Measurements from ENCODE around the gene MTHFR.

MTHFR gene

GRCh38 chr1:11826946-11827345 is 21.2 kb upstream of the MTHFR start:
- H3K79me2 ChIP-seq (ENCODE audit: control insufficient read depth, insufficient read depth, low read length, poor library complexity): no peaks in the 10 kb centered on the region
- no CpG with 5 or more reads among the region's 9 CpGs for WGBS (ENCODE audit: extremely low coverage, insufficient coverage, insufficient read length)
- no peak overlapping the region for H3K4me3 ChIP-seq (ENCODE audit: low read depth, low read length)
- no peak overlapping the region for H3K14ac ChIP-seq (ENCODE audit: low read length)
- DNase-seq: no peak
- no peak overlapping the region for H3K27ac ChIP-seq (ENCODE audit: low read depth, low read length)
- H4K91ac ChIP-seq (ENCODE audit: low read depth, low read length): no peak overlapping the region
- peaks cover 65 to 77% of the 10 kb centered on the region in 2 experiments for H3K36me3 ChIP-seq (ENCODE audit: control insufficient read depth in 1 of 2, insufficient read depth in 2 of 2, low read length in 2 of 2)
- no peak overlapping the region for H2BK12ac ChIP-seq (ENCODE audit: low read length)
- H2BK120ac ChIP-seq (ENCODE audit: insufficient read depth, low read length, poor library complexity): no peak overlapping the region
- H2AFZ ChIP-seq (ENCODE audit: insufficient read depth, low read length, poor library complexity): no peak overlapping the region
- no peak overlapping the region for H2BK5ac ChIP-seq (ENCODE audit: low read depth, low read length, poor library complexity)
- no peak overlapping the region for H4K8ac ChIP-seq (ENCODE audit: low read depth, low read length)
- no peak overlapping the region for H3K23ac ChIP-seq (ENCODE audit: low read length)
- H4K12ac ChIP-seq (ENCODE audit: low read depth, low read length): no peak overlapping the region
- H3K18ac ChIP-seq (ENCODE audit: low read length): no peak overlapping the region
- H3K27me3 ChIP-seq (ENCODE audit: insufficient read depth, low read length): no peaks in the 10 kb centered on the region
- no peaks in the 10 kb centered on the region for H3K79me1 ChIP-seq (ENCODE audit: low read length)
- peaks cover 0 to 2% of the 10 kb centered on the region in 2 experiments for H3K4me1 ChIP-seq (ENCODE audit: control insufficient read depth in 1 of 2, insufficient read depth in 2 of 2, low read length in 2 of 2)
- H3K4ac ChIP-seq (ENCODE audit: low read depth, low read length): no peak overlapping the region
- H3K9me3 ChIP-seq (ENCODE audit: insufficient read depth, low read depth, low read length): no peaks in the 10 kb centered on the region
- H3K4me2 ChIP-seq (ENCODE audit: low read length): no peak overlapping the region
- H3K9ac ChIP-seq (ENCODE audit: low read length): no peak overlapping the region
- no peak overlapping the region for H2AK5ac ChIP-seq (ENCODE audit: low read length)

GRCh38 chr1:11825131-11825530 is 19.4 kb upstream of the MTHFR start:
- Histone ChIP-seq H3K36me3 (ENCODE audit: control insufficient read depth in 1 of 2, insufficient read depth in 2 of 2, low read length in 2 of 2) (peaks cover 64 to 71% of the 10 kb centered on the region in 2 experiments), H4K8ac (ENCODE audit: low read depth, low read length) (no peak overlapping the region), H3K4me1 (ENCODE audit: control insufficient read depth in 1 of 2, insufficient read depth in 2 of 2, low read length in 2 of 2) (peaks cover 2% of the 10 kb centered on the region in 2 experiments), H3K27me3 (ENCODE audit: insufficient read depth, low read length) (no peaks in the 10 kb centered on the region), H2BK12ac (ENCODE audit: low read length) (no peak overlapping the region), H2AK5ac (ENCODE audit: low read length) (no peak overlapping the region), H2BK120ac (ENCODE audit: insufficient read depth, low read length, poor library complexity) (no peak overlapping the region), H3K9ac (ENCODE audit: low read length) (no peak overlapping the region), H3K4me3 (ENCODE audit: low read depth, low read length) (no peak overlapping the region), H3K9me3 (ENCODE audit: insufficient read depth, low read depth, low read length) (no peaks in the 10 kb centered on the region), H3K4ac (ENCODE audit: low read depth, low read length) (no peak overlapping the region), H3K23ac (ENCODE audit: low read length) (no peak overlapping the region), H2AFZ (ENCODE audit: insufficient read depth, low read length, poor library complexity) (no peak overlapping the region), H2BK5ac (ENCODE audit: low read depth, low read length, poor library complexity) (no peak overlapping the region), H3K4me2 (ENCODE audit: low read length) (no peak overlapping the region), H3K27ac (ENCODE audit: low read depth, low read length) (no peak overlapping the region), H4K91ac (ENCODE audit: low read depth, low read length) (no peak overlapping the region), H3K79me1 (ENCODE audit: low read length) (no peaks in the 10 kb centered on the region), H3K14ac (ENCODE audit: low read length) (no peak overlapping the region), H4K12ac (ENCODE audit: low read depth, low read length) (no peak overlapping the region), H3K18ac (ENCODE audit: low read length) (no peak overlapping the region), H3K79me2 (ENCODE audit: control insufficient read depth, insufficient read depth, low read length, poor library complexity) (no peaks in the 10 kb centered on the region)
- no CpG with 5 or more reads among the region's 7 CpGs for WGBS (ENCODE audit: extremely low coverage, insufficient coverage, insufficient read length)
- no peak for DNase-seq

GRCh38 chr1:11823366-11824137 is 17.8 kb upstream of the MTHFR start:
- H3K4me3 ChIP-seq (ENCODE audit: low read depth, low read length): no peak overlapping the region
- H2BK5ac ChIP-seq (ENCODE audit: low read depth, low read length, poor library complexity): no peak overlapping the region
- peaks cover 2% of the 10 kb centered on the region in 2 experiments for H3K4me1 ChIP-seq (ENCODE audit: control insufficient read depth in 1 of 2, insufficient read depth in 2 of 2, low read length in 2 of 2)
- no peak for DNase-seq
- H3K9me3 ChIP-seq (ENCODE audit: insufficient read depth, low read depth, low read length): no peaks in the 10 kb centered on the region
- no peak overlapping the region for H2BK120ac ChIP-seq (ENCODE audit: insufficient read depth, low read length, poor library complexity)
- H3K4ac ChIP-seq (ENCODE audit: low read depth, low read length): no peak overlapping the region
- no peak overlapping the region for H3K23ac ChIP-seq (ENCODE audit: low read length)
- H3K36me3 ChIP-seq (ENCODE audit: control insufficient read depth in 1 of 2, insufficient read depth in 2 of 2, low read length in 2 of 2): peaks cover 52 to 61% of the 10 kb centered on the region in 2 experiments
- H3K79me2 ChIP-seq (ENCODE audit: control insufficient read depth, insufficient read depth, low read length, poor library complexity): no peaks in the 10 kb centered on the region
- H2AFZ ChIP-seq (ENCODE audit: insufficient read depth, low read length, poor library complexity): no peak overlapping the region
- H2AK5ac ChIP-seq (ENCODE audit: low read length): no peak overlapping the region
- no peak overlapping the region for H3K14ac ChIP-seq (ENCODE audit: low read length)
- no peaks in the 10 kb centered on the region for H3K79me1 ChIP-seq (ENCODE audit: low read length)
- no CpG with 5 or more reads among the region's 17 CpGs for WGBS (ENCODE audit: extremely low coverage, insufficient coverage, insufficient read length)
- peak overlapping the region; percentile 19 for H3K9ac ChIP-seq (ENCODE audit: low read length)
- no peak overlapping the region for H4K12ac ChIP-seq (ENCODE audit: low read depth, low read length)
- H4K91ac ChIP-seq (ENCODE audit: low read depth, low read length): no peak overlapping the region
- no peak overlapping the region for H3K4me2 ChIP-seq (ENCODE audit: low read length)
- H3K27me3 ChIP-seq (ENCODE audit: insufficient read depth, low read length): no peaks in the 10 kb centered on the region
- no peak overlapping the region for H3K27ac ChIP-seq (ENCODE audit: low read depth, low read length)
- H3K18ac ChIP-seq (ENCODE audit: low read length): no peak overlapping the region
- no peak overlapping the region for H4K8ac ChIP-seq (ENCODE audit: low read depth, low read length)
- H2BK12ac ChIP-seq (ENCODE audit: low read length): no peak overlapping the region

- H3K18ac ChIP-seq (ENCODE audit: low read length): no peak overlapping the region
- peaks cover 42 to 54% of the 10 kb centered on the region in 2 experiments for H3K36me3 ChIP-seq (ENCODE audit: control insufficient read depth in 1 of 2, insufficient read depth in 2 of 2, low read length in 2 of 2)
- H3K23ac ChIP-seq (ENCODE audit: low read length): no peak overlapping the region
- no peaks in the 10 kb centered on the region for H3K79me1 ChIP-seq (ENCODE audit: low read length)
- no peak overlapping the region for H3K14ac ChIP-seq (ENCODE audit: low read length)
- H3K27me3 ChIP-seq (ENCODE audit: insufficient read depth, low read length): no peaks in the 10 kb centered on the region
- H3K4me1 ChIP-seq (ENCODE audit: control insufficient read depth in 1 of 2, insufficient read depth in 2 of 2, low read length in 2 of 2): peaks cover 2% of the 10 kb centered on the region in 2 experiments
- H3K79me2 ChIP-seq (ENCODE audit: control insufficient read depth, insufficient read depth, low read length, poor library complexity): no peaks in the 10 kb centered on the region
- no peak overlapping the region for H3K27ac ChIP-seq (ENCODE audit: low read depth, low read length)
- no peak overlapping the region for H3K9ac ChIP-seq (ENCODE audit: low read length)
- no peak overlapping the region for H4K8ac ChIP-seq (ENCODE audit: low read depth, low read length)
- no peak overlapping the region for H3K4me2 ChIP-seq (ENCODE audit: low read length)
- H2BK12ac ChIP-seq (ENCODE audit: low read length): no peak overlapping the region
- no peak overlapping the region for H3K4ac ChIP-seq (ENCODE audit: low read depth, low read length)
- H4K12ac ChIP-seq (ENCODE audit: low read depth, low read length): no peak overlapping the region
- no peak overlapping the region for H3K4me3 ChIP-seq (ENCODE audit: low read depth, low read length)
- DNase-seq: peak; percentile 69 to 87
- H3K9me3 ChIP-seq (ENCODE audit: insufficient read depth, low read depth, low read length): no peaks in the 10 kb centered on the region
- H2BK120ac ChIP-seq (ENCODE audit: insufficient read depth, low read length, poor library complexity): no peak overlapping the region
- WGBS (ENCODE audit: extremely low coverage, insufficient coverage, insufficient read length): no CpG with 5 or more reads among the region's 3 CpGs
- H2AK5ac ChIP-seq (ENCODE audit: low read length): no peak overlapping the region
- no peak overlapping the region for H4K91ac ChIP-seq (ENCODE audit: low read depth, low read length)
- H2AFZ ChIP-seq (ENCODE audit: insufficient read depth, low read length, poor library complexity): no peak overlapping the region
- no peak overlapping the region for H2BK5ac ChIP-seq (ENCODE audit: low read depth, low read length, poor library complexity)
Observed at GRCh38 chr1:11822091-11822490, 16.3 kb upstream of the MTHFR start.

All from trophoblast cell (in vitro differentiated cells and primary cell).